Neural cell (in vitro differentiated cells): Measurements from ENCODE around the gene ELMO2.

Experiments used
- EP300 ChIP-seq: fragments of 450-650 bp; conservative IDR thresholded peaks from 2 replicates; pipeline ENCODE4 v1.6.1; 2014; ENCODE audit warnings: antibody characterized with exemption, mild to moderate bottlenecking, moderate library complexity; ENCODE audit not compliant: poor library complexity, severe bottlenecking
- POLR2AphosphoS5 ChIP-seq: IDR thresholded peaks from 2 replicates; pipeline ENCODE4 v1.6.1; 2012
- SMC3 ChIP-seq: fragments of 450-650 bp; conservative IDR thresholded peaks from 2 replicates; pipeline ENCODE4 v1.6.1; 2014; ENCODE audit warnings: antibody characterized with exemption, mild to moderate bottlenecking, moderate library complexity; ENCODE audit not compliant: poor library complexity
- TAF1 ChIP-seq: IDR thresholded peaks from 2 replicates; pipeline ENCODE4 v1.6.1; 2012; ENCODE audit warnings: low read depth
- TF ChIP-seq, protein P1 (sequence below): IDR thresholded peaks from 2 replicates; pipeline ENCODE4 v1.6.1; 2012; ENCODE audit warnings: borderline replicate concordance
- TF ChIP-seq, protein P2 (sequence below): fragments of 450-650 bp; IDR thresholded peaks from 2 replicates; pipeline ENCODE4 v1.5.1; 2014; ENCODE audit warnings: antibody characterized with exemption, mild to moderate bottlenecking, moderate library complexity; ENCODE audit not compliant: poor library complexity, severe bottlenecking

DNA sequence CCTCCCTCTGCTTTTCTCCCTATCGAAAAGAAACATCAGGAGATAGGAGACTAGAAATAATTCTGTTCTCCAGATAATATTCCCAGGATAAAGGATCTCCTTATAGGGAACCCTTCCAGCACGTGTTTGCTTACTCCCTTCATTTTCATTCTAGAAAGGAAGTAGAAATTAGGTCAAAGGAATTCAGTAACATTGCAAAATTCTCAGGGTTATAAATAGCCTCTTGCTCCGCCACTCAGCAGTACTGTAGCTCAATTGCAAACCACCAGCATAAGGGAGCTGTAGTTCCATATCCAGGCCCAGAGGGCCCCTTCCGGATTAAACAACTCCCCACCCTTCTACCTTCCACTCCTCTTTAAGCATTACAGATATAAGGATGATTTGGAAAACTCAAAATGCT, 6.2 kb downstream of the ELMO2 start:
- TF ChIP-seq, protein P1, sequence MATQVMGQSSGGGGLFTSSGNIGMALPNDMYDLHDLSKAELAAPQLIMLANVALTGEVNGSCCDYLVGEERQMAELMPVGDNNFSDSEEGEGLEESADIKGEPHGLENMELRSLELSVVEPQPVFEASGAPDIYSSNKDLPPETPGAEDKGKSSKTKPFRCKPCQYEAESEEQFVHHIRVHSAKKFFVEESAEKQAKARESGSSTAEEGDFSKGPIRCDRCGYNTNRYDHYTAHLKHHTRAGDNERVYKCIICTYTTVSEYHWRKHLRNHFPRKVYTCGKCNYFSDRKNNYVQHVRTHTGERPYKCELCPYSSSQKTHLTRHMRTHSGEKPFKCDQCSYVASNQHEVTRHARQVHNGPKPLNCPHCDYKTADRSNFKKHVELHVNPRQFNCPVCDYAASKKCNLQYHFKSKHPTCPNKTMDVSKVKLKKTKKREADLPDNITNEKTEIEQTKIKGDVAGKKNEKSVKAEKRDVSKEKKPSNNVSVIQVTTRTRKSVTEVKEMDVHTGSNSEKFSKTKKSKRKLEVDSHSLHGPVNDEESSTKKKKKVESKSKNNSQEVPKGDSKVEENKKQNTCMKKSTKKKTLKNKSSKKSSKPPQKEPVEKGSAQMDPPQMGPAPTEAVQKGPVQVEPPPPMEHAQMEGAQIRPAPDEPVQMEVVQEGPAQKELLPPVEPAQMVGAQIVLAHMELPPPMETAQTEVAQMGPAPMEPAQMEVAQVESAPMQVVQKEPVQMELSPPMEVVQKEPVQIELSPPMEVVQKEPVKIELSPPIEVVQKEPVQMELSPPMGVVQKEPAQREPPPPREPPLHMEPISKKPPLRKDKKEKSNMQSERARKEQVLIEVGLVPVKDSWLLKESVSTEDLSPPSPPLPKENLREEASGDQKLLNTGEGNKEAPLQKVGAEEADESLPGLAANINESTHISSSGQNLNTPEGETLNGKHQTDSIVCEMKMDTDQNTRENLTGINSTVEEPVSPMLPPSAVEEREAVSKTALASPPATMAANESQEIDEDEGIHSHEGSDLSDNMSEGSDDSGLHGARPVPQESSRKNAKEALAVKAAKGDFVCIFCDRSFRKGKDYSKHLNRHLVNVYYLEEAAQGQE, result no peak
- TF ChIP-seq SMC3 (no peak), TAF1 (no peak), POLR2AphosphoS5 (no peak), EP300 (no peak)
- TF ChIP-seq, protein P2, sequence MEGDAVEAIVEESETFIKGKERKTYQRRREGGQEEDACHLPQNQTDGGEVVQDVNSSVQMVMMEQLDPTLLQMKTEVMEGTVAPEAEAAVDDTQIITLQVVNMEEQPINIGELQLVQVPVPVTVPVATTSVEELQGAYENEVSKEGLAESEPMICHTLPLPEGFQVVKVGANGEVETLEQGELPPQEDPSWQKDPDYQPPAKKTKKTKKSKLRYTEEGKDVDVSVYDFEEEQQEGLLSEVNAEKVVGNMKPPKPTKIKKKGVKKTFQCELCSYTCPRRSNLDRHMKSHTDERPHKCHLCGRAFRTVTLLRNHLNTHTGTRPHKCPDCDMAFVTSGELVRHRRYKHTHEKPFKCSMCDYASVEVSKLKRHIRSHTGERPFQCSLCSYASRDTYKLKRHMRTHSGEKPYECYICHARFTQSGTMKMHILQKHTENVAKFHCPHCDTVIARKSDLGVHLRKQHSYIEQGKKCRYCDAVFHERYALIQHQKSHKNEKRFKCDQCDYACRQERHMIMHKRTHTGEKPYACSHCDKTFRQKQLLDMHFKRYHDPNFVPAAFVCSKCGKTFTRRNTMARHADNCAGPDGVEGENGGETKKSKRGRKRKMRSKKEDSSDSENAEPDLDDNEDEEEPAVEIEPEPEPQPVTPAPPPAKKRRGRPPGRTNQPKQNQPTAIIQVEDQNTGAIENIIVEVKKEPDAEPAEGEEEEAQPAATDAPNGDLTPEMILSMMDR, result no peak
